Measurements from ENCODE around the gene NPAS3.
"Not testable (repeated sequence)": the region's sequence is repeated elsewhere in the genome, so short reads cannot be mapped to it uniquely, and the experiment has no call there.

Gene NPAS3

GRCh38 chr14:33088274-33088673 is 149.6 kb downstream of the NPAS3 start:
- not testable (repeated sequence) for DNase-seq

- no peak for DNase-seq
Measured at GRCh38 chr14:33098016-33098415, 159.3 kb downstream of the NPAS3 start.

- DNase-seq: no peak
Measured at GRCh38 chr14:33103489-33103888, 164.8 kb downstream of the NPAS3 start.

GRCh38 chr14:33103966-33104365 is 165.3 kb downstream of the NPAS3 start:
- no peak for DNase-seq

GRCh38 chr14:33110737-33111443 is 172.2 kb downstream of the NPAS3 start:
- no peak for DNase-seq

- no peak for DNase-seq
Measured at GRCh38 chr14:33114331-33114730, 175.7 kb downstream of the NPAS3 start.

GRCh38 chr14:33118668-33119067 is 180.0 kb downstream of the NPAS3 start:
- DNase-seq: no peak

- no peak for DNase-seq
Measured at GRCh38 chr14:33120341-33120740, 181.7 kb downstream of the NPAS3 start.

GRCh38 chr14:33120966-33121365 is 182.3 kb downstream of the NPAS3 start:
- no peak for DNase-seq

- no peak for DNase-seq
Measured at GRCh38 chr14:33123281-33123680, 184.6 kb downstream of the NPAS3 start.

- DNase-seq: no peak
Measured at GRCh38 chr14:33126433-33126832, 187.8 kb downstream of the NPAS3 start.

GRCh38 chr14:33127531-33127930 is 188.9 kb downstream of the NPAS3 start:
- DNase-seq: no peak

GRCh38 chr14:33131801-33132200 is 193.1 kb downstream of the NPAS3 start:
- DNase-seq: no peak

GRCh38 chr14:33134162-33134561 is 195.5 kb downstream of the NPAS3 start:
- DNase-seq: no peak

GRCh38 chr14:33134975-33135374 is 196.3 kb downstream of the NPAS3 start:
- DNase-seq: no peak

GRCh38 chr14:33150666-33151428 is 212.2 kb downstream of the NPAS3 start:
- DNase-seq: no peak

GRCh38 chr14:33163109-33163508 is 224.4 kb downstream of the NPAS3 start:
- DNase-seq: no peak

GRCh38 chr14:33163600-33163999 is 224.9 kb downstream of the NPAS3 start:
- no peak for DNase-seq

GRCh38 chr14:33165144-33165925 is 226.7 kb downstream of the NPAS3 start:
- no peak for DNase-seq

GRCh38 chr14:33165926-33166289 is 227.2 kb downstream of the NPAS3 start:
- DNase-seq: no peak

- DNase-seq: no peak
Measured at GRCh38 chr14:33175951-33176350, 237.3 kb downstream of the NPAS3 start.

GRCh38 chr14:33184587-33184986 is 245.9 kb downstream of the NPAS3 start:
- no peak for DNase-seq

GRCh38 chr14:33186656-33187055 is 248.0 kb downstream of the NPAS3 start:
- DNase-seq: no peak

GRCh38 chr14:33188880-33189279 is 250.2 kb downstream of the NPAS3 start:
- no peak for DNase-seq

Measured in activated CD4-positive, alpha-beta T cell treated with anti-CD3 and anti-CD28 coated beads for 48 hours (primary cell).